GM12878 (cell line): ENCODE measurements around the gene TMX4. TPM values are rescaled to one million over a fixed set of nuclear protein-coding genes. Genes with fewer than 3 reads are reported as not detected.

Experiments
- ATAC-seq: fragments of 200-7000 bp; cut with Tn5 transposase; 3 replicates; pipeline ENCODE4 v1.9.1; 2020; ENCODE audit warnings: mild to moderate bottlenecking, moderate library complexity
- BruUV-seq: library from RNA; stranded (reverse); fragments of 400-500 nt; replicated peaks from 2 replicates; lab custom pipeline; 2021; lab: Mats Ljungman, UMichigan
- CTCF ChIA-PET: fragments of 300-600 bp; sonication (Branson Sonifier 250); formaldehyde crosslinking; extraction: SDS; loops from one replicate; lab custom pipeline; 2021; ENCODE audit warnings: inconsistent platforms; lab: Yijun Ruan, JAX
- POLR2A ChIA-PET: fragments of 350-600 bp; formaldehyde crosslinking; extraction: SDS; loops from one replicate; lab custom pipeline; 2021; ENCODE audit warnings: inconsistent platforms; lab: Charles Lee
- RAD21 ChIA-PET: fragments of 300-600 bp; sonication (Branson Sonifier 250); formaldehyde crosslinking; loops from one replicate; lab custom pipeline; 2023; ENCODE audit warnings: antibody characterized with exemption; ENCODE audit not compliant: unreplicated experiment; lab: Charles Lee
- SMC1A ChIA-PET: fragments of 300-600 bp; sonication (Branson Sonifier 250); formaldehyde crosslinking; loops from one replicate; lab custom pipeline; 2023; ENCODE audit not compliant: unreplicated experiment, uncharacterized antibody; lab: Charles Lee
- DNase-seq: peaks from one replicate; pipeline ENCODE4 v3.0.0-alpha.2; 2011; ENCODE audit warnings: low read depth, low spot score
- FAIRE-seq: peaks from 3 replicates; lab custom pipeline; 2011; peaks lifted over from hg19 to GRCh38; lab: Jason Lieb, UNC
- H2AFZ ChIP-seq: 2 replicates; pipeline ENCODE4 v1.6.0; 2011; ENCODE audit warnings: low read depth, low read length, control low read depth; ENCODE audit not compliant: control insufficient read depth
- H3K27ac ChIP-seq: 2 replicates; pipeline ENCODE4 v1.5.1; 2011; ENCODE audit warnings: control low read depth; ENCODE audit not compliant: control insufficient read depth, insufficient read depth
- H3K27me3 ChIP-seq, 2 experiments: replicated peaks in 1 of 2; 2 replicates each; pipeline versions ENCODE4 v1.6.0 to v1.6.1; 2011; ENCODE audit warnings: low read length in 1 of 2; ENCODE audit not compliant: control insufficient read depth in 2 of 2, insufficient read depth in 2 of 2
- H3K36me3 ChIP-seq, 2 experiments: 2 replicates each; pipeline ENCODE4 v1.5.1; 2011; ENCODE audit warnings: low read length in 1 of 2; ENCODE audit not compliant: control insufficient read depth in 2 of 2, insufficient read depth in 2 of 2
- H3K4me1 ChIP-seq: 2 replicates; pipeline ENCODE4 v1.6.1; 2011; ENCODE audit warnings: mild to moderate bottlenecking, low read length, moderate library complexity, mixed read lengths; ENCODE audit not compliant: control insufficient read depth, insufficient read depth
- H3K4me2 ChIP-seq: 2 replicates; pipeline ENCODE4 v1.6.0; 2011; ENCODE audit warnings: control low read depth; ENCODE audit not compliant: control insufficient read depth, insufficient read depth
- H3K4me3 ChIP-seq: fragments of 200-600 bp; sonication (generic); 2 replicates; pipeline ENCODE4 v1.5.1; 2016
- H3K79me2 ChIP-seq: 2 replicates; pipeline ENCODE4 v1.6.0; 2011; ENCODE audit warnings: low read length; ENCODE audit not compliant: control insufficient read depth, insufficient read depth
- H3K9ac ChIP-seq: 2 replicates; pipeline ENCODE4 v1.8.0; 2011; ENCODE audit warnings: low read length, control low read depth, mixed read lengths; ENCODE audit not compliant: control insufficient read depth, insufficient read depth
- H3K9me3 ChIP-seq: replicated peaks from 3 replicates; pipeline ENCODE4 v1.5.1; 2011; ENCODE audit warnings: mild to moderate bottlenecking, low read length; ENCODE audit not compliant: control insufficient read depth, insufficient read depth
- H4K20me1 ChIP-seq: 2 replicates; pipeline ENCODE4 v1.6.0; 2011; ENCODE audit not compliant: control insufficient read depth, insufficient read depth
- BACH1 ChIP-seq: fragments of 450-650 bp; IDR thresholded peaks from 2 replicates; pipeline ENCODE4 v1.6.1; 2017; ENCODE audit warnings: mild to moderate bottlenecking, borderline replicate concordance
- EZH2 ChIP-seq: IDR thresholded peaks from 2 replicates; pipeline ENCODE4 v1.6.1; 2012; ENCODE audit warnings: low read depth, mild to moderate bottlenecking, control low read depth, inconsistent platforms, low read length, borderline replicate concordance; ENCODE audit not compliant: control insufficient read depth
- FOXM1 ChIP-seq: IDR thresholded peaks from 2 replicates; pipeline ENCODE4 v1.6.1; 2012; ENCODE audit warnings: low read depth, mild to moderate bottlenecking, inconsistent platforms, low read length, moderate library complexity
- HDAC6 ChIP-seq: fragments of 200-600 bp; sonication (generic); IDR thresholded peaks from one replicate; pipeline ENCODE4 v1.8.0; 2017; ENCODE audit warnings: antibody characterized with exemption; ENCODE audit not compliant: unreplicated experiment
- HDGF ChIP-seq: fragments of 450-650 bp; IDR thresholded peaks from 2 replicates; pipeline ENCODE4 v1.6.1; 2016; ENCODE audit warnings: antibody characterized with exemption
- PAX8 ChIP-seq: fragments of 450-650 bp; IDR thresholded peaks from 2 replicates; pipeline ENCODE4 v1.6.1; 2017; ENCODE audit warnings: mild to moderate bottlenecking, moderate library complexity
- TCF7 ChIP-seq: IDR thresholded peaks from 2 replicates; pipeline ENCODE4 v1.6.1; 2014; ENCODE audit warnings: antibody characterized with exemption, borderline replicate concordance
- WGBS: methylation state at CpG from one replicate; pipeline ENCODE4 v1.1.6; 2016; ENCODE audit warnings: low lambda C conversion rate; ENCODE audit not compliant: insufficient replicate concordance, insufficient coverage; ENCODE audit errors: missing lambda C conversion rate; 5-methylcytosine and 5-hydroxymethylcytosine counted together
- in situ Hi-C: fragments of 300-500 bp; cut with MboI; formaldehyde crosslinking; loops from 9 replicates; pipeline ENCODE4 v1.14.3; 2018; ENCODE audit warnings: mixed read lengths
- intact Hi-C: fragments of 100-400 bp; cut with micrococcal nuclease; formaldehyde crosslinking; loops from one replicate; pipeline ENCODE4 v1.14.2; 2022; ENCODE audit not compliant: unreplicated experiment
- polyA plus RNA-seq, 11 experiments: library from polyadenylated mRNA; depleted of rRNA in 4 of 11; unstranded in 6 of 11; stranded (reverse) in 5 of 11; fragments of >200 nt; fragmentation: Nextera tagmentation in 4 of 11; fragmentation: Illumina TruSeq in 1 of 11; extraction: Ambion mirVana in 4 of 11; extraction: Trizol in 1 of 11; gene quantifications; 1 replicate in 1 of 11; 2 replicates in 10 of 11; pipeline versions ENCODE4 v1.2.1 to v1.2.3, GENCODE V29; 2011 to 2016; ENCODE audit warnings: inconsistent platforms in 2 of 11, missing spikeins in 2 of 11, low read depth in 1 of 11
- total RNA-seq, 4 experiments: library from RNA; depleted of rRNA in 3 of 4; stranded (reverse); fragments of >200 nt in 3 of 4; fragmentation: Illumina TruSeq in 1 of 4; extraction: Trizol in 1 of 4; gene quantifications; 2 replicates each; pipeline versions ENCODE4 v1.2.1 to v1.2.3, GENCODE V29; 2013 to 2021
- TF ChIP-seq, protein P1 (sequence below): IDR thresholded peaks from 2 replicates; pipeline ENCODE4 v1.6.1; 2011; ENCODE audit warnings: mild to moderate bottlenecking, low read depth, low read length, moderate library complexity; ENCODE audit not compliant: insufficient replicate concordance

TMX4 gene
- total and polyA plus RNA-seq, 10 of the 15 experiments (the other 5 are each of a cell fraction or from before 2014, with no cell fraction given) = 3.9 to 19.9 (median 11.1) TPM

- FAIRE-seq (no peak), DNase-seq (no peak), ATAC-seq (no peak)
- in situ Hi-C loops (no loop called here), intact Hi-C loops (no loop called here)
- H2AFZ ChIP-seq = no peak overlapping the region
- ChIA-PET RAD21 (no interaction called here), CTCF (interaction anchor here (0.6 to 2.0 kb wide), 3 partner anchors 13 to 66 kb away, joined by 4 to 6 read pairs (median 6); no protein-coding TSS in a partner anchor), POLR2A (interaction anchor here (0.6 kb wide), 1 partner anchor 17 kb away, joined by 3 read pairs; no protein-coding TSS in a partner anchor)
- 96% methylated on average over 1 of the region's 1 CpG for WGBS
- no peaks in the 10 kb centered on the region for H4K20me1 ChIP-seq
- H3K9me3 ChIP-seq = no peaks in the 10 kb centered on the region
- H3K36me3 ChIP-seq = no peaks in the 10 kb centered on the region; a peak in 2 of 4 replicates
- no TSS peak for BruUV-seq
- H3K4me1 ChIP-seq = no peaks in the 10 kb centered on the region
- H3K4me3 ChIP-seq = no peak overlapping the region
- H3K9ac ChIP-seq = no peak overlapping the region
- H3K4me2 ChIP-seq = no peak overlapping the region
- H3K79me2 ChIP-seq = no peaks in the 10 kb centered on the region
- no peak overlapping the region for H3K27ac ChIP-seq
- TF ChIP-seq, protein P1, sequence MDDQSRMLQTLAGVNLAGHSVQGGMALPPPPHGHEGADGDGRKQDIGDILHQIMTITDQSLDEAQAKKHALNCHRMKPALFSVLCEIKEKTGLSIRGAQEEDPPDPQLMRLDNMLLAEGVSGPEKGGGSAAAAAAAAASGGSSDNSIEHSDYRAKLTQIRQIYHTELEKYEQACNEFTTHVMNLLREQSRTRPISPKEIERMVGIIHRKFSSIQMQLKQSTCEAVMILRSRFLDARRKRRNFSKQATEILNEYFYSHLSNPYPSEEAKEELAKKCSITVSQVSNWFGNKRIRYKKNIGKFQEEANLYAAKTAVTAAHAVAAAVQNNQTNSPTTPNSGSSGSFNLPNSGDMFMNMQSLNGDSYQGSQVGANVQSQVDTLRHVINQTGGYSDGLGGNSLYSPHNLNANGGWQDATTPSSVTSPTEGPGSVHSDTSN = no peak
- TF ChIP-seq TCF7 (no peak), EZH2 (no peak), HDGF (no peak)
- TF ChIP-seq, all 136 proteins: peak for 0
- no peaks in the 10 kb centered on the region for H3K27me3 ChIP-seq
- SMC1A ChIA-PET = interaction anchor here (1.7 kb wide), 1 partner anchor 14 kb away, joined by 5 read pairs; no protein-coding TSS in a partner anchor
Measured at GRCh38 chr20:8002056-8002455, 17.5 kb downstream of the TMX4 start.

GRCh38 chr20:8000796-8001195, 18.8 kb downstream of the TMX4 start:
- in situ Hi-C loops = no loop called here
- POLR2A ChIA-PET = no interaction called here
- TF ChIP-seq BACH1 = no peak
- no peak for TF ChIP-seq EZH2
- no peak for TF ChIP-seq HDAC6
- no peak for TF ChIP-seq FOXM1
- no peak for TF ChIP-seq PAX8
- TF ChIP-seq, all 136 proteins: peak for 0
- intact Hi-C loops = no loop called here
- H3K4me1 ChIP-seq = no peaks in the 10 kb centered on the region
- SMC1A ChIA-PET = interaction anchor here (0.9 kb wide), 1 partner anchor 35 kb away, joined by 3 read pairs; no protein-coding TSS in a partner anchor
- H3K27me3 ChIP-seq = no peaks in the 10 kb centered on the region
- DNase-seq (no peak), ATAC-seq (no peak), FAIRE-seq (no peak)
- no peak overlapping the region for H3K4me2 ChIP-seq
- no TSS peak for BruUV-seq
- no peak overlapping the region for H3K27ac ChIP-seq
- no peaks in the 10 kb centered on the region; the same call in 2 of the 3 replicates for H3K9me3 ChIP-seq
- no peak overlapping the region for H3K4me3 ChIP-seq
- H3K9ac ChIP-seq = no peak overlapping the region
- H4K20me1 ChIP-seq = no peaks in the 10 kb centered on the region
- no peak overlapping the region for H2AFZ ChIP-seq
- H3K36me3 ChIP-seq = no peaks in the 10 kb centered on the region; a peak in 2 of 4 replicates
- CTCF ChIA-PET = interaction anchor here (0.6 to 2.0 kb wide), 3 partner anchors 16 to 65 kb away, joined by 3 to 4 read pairs (median 4); no protein-coding TSS in a partner anchor
- no peaks in the 10 kb centered on the region for H3K79me2 ChIP-seq
- RAD21 ChIA-PET = interaction anchor here (1.0 kb wide), 1 partner anchor 21 kb away, joined by 3 read pairs; no protein-coding TSS in a partner anchor
